ENCODE results near the gene LGALS4. TPM values are rescaled to one million over a fixed set of nuclear protein-coding genes. Genes with fewer than 3 reads are reported as not detected.
A peak's percentile ranks its signal among the peaks of the same experiment; 100 is the strongest.
"Not testable (repeated sequence)": the region's sequence is repeated elsewhere in the genome, so short reads cannot be mapped to it uniquely, and the experiment has no call there.

Gene LGALS4
- total RNA-seq, 2 experiments from 2014 or later: 1.0 to 1.1 TPM

DNA sequence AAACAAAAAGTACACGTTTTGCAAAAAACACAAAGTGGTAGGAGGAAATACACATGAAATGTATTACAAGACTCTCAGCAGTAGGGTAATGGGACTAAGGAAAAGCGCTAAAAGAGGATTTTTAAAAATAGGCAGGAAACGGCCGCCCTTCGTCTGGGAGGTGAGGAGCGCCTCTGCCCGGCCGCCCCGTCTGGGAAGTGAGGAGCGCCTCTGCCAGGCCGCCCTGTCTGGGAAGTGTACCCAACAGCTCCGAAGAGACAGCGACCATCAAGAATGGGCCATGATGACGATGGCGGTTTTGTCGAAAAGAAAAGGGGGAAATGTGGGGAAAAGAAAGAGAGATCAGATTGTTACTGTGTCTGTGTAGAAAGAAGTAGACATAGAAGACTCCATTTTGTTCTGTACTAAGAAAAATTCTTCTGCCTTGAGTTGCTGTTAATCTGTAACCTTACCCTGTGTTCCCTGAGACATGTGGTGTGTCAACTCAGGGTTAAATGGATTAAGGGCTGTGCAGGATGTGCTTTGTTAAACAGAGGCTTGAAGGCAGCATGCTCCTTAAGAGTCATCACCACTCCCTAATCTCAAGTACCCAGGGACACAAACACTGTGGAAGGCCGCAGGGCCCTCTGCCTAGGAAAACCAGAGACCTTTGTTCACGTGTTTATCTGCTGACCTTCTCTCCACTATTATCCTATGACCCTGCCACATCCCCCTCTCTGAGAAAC is 5.2 kb downstream of the LGALS4 start:
- intact Hi-C loops (cut with micrococcal nuclease; ENCODE audit: unreplicated experiment); H2AFZ ChIP-seq (ENCODE audit: low read length); DNase-seq (ENCODE audit: low spot score); BruUV-seq (replicated peaks); H3K36me3 ChIP-seq (ENCODE audit: insufficient read depth, low read length); H3K9me3 ChIP-seq (ENCODE audit: low read length); H3K27ac ChIP-seq (ENCODE audit: low read depth, low read length, poor library complexity, severe bottlenecking); CTCF ChIA-PET (ENCODE audit: unreplicated experiment); H3K4me1 ChIP-seq (ENCODE audit: insufficient read depth, low read length, poor library complexity, severe bottlenecking); H3K79me2 ChIP-seq (ENCODE audit: insufficient read depth, low read depth, low read length); H3K9me2 ChIP-seq (ENCODE audit: insufficient read depth, low read length); H3K4me3 ChIP-seq (ENCODE audit: low read depth, low read length, poor library complexity, severe bottlenecking); H3K4me2 ChIP-seq (ENCODE audit: low read length); H4K20me1 ChIP-seq (ENCODE audit: insufficient read depth, low read length): not testable (repeated sequence)
- POLR2A ChIA-PET: interaction anchor here (0.6 kb wide), 1 partner anchor 152 kb away, joined by 3 read pairs; no protein-coding TSS in a partner anchor

DNA sequence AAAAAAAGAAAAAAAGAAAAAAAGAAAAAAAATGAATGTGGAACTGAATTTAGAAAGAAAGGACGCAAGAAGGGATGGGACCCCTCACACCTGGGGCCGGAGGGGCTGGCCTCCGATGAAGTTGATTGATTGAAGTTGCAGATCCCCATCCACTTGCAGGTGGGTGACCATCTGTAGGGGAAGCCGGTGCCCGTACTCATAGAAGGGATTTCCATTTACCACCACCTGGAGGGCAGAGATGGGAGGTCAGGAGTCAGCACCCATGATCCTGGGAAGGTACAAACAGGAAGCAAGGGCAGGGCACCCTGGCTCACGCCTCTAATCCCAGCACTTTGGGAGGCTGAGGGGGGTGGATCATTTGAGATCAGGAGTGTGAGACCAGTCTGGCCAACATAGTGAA is 6.4 kb downstream of the LGALS4 start:
- TF ChIP-seq, protein P1, sequence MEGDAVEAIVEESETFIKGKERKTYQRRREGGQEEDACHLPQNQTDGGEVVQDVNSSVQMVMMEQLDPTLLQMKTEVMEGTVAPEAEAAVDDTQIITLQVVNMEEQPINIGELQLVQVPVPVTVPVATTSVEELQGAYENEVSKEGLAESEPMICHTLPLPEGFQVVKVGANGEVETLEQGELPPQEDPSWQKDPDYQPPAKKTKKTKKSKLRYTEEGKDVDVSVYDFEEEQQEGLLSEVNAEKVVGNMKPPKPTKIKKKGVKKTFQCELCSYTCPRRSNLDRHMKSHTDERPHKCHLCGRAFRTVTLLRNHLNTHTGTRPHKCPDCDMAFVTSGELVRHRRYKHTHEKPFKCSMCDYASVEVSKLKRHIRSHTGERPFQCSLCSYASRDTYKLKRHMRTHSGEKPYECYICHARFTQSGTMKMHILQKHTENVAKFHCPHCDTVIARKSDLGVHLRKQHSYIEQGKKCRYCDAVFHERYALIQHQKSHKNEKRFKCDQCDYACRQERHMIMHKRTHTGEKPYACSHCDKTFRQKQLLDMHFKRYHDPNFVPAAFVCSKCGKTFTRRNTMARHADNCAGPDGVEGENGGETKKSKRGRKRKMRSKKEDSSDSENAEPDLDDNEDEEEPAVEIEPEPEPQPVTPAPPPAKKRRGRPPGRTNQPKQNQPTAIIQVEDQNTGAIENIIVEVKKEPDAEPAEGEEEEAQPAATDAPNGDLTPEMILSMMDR (conservative IDR thresholded peaks at IDR 0.05; ENCODE audit: low read length): no peak
- TF ChIP-seq EZH2phosphoT487 (IDR thresholded peaks at IDR 0.05; ENCODE audit: borderline replicate concordance, low read depth, low read length): no peak
- intact Hi-C loops (cut with micrococcal nuclease; ENCODE audit: unreplicated experiment): no loop called here

DNA sequence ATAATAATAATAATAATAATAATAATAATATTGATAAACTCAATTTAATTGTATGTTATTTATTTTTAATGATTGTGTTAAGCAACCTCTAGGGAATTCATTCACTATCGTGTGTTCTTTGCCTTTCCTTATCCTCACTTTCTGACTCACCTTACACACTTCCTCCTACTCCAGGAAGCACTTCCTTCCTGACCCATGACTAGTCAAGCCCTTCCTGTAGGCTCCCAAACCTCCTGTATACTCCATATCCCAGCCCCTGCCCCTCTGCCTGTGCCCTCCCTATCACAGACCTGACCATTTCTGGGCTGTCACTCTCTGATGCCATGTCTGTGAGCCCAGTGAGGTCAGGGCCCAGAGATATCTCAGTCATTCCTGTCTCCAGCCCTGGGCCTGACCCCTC is 7.6 kb downstream of the LGALS4 start:
- DNase-seq (ENCODE audit: low spot score): no peak
- no peak overlapping the region; the same call in 1 of the 2 replicates for H3K4me2 ChIP-seq (ENCODE audit: low read length)
- no peak overlapping the region for H2AFZ ChIP-seq (ENCODE audit: low read length)
- peaks cover 3% of the 10 kb centered on the region for H3K4me1 ChIP-seq (ENCODE audit: insufficient read depth, low read length, poor library complexity, severe bottlenecking)
- BruUV-seq (replicated peaks): no TSS peak
- CTCF ChIA-PET (ENCODE audit: unreplicated experiment): no interaction called here
- no peak overlapping the region for H3K27ac ChIP-seq (ENCODE audit: low read depth, low read length, poor library complexity, severe bottlenecking)
- no peaks in the 10 kb centered on the region for H3K79me2 ChIP-seq (ENCODE audit: insufficient read depth, low read depth, low read length)
- TF ChIP-seq, protein P1 (conservative IDR thresholded peaks at IDR 0.05; ENCODE audit: low read length): no peak
- no peak for TF ChIP-seq EZH2phosphoT487 (IDR thresholded peaks at IDR 0.05; ENCODE audit: borderline replicate concordance, low read depth, low read length)
- POLR2A ChIA-PET: no interaction called here
- intact Hi-C loops (cut with micrococcal nuclease; ENCODE audit: unreplicated experiment): no loop called here
- no peak overlapping the region for H3K4me3 ChIP-seq (ENCODE audit: low read depth, low read length, poor library complexity, severe bottlenecking)
- H4K20me1 ChIP-seq (ENCODE audit: insufficient read depth, low read length): no peaks in the 10 kb centered on the region
- no peaks in the 10 kb centered on the region for H3K36me3 ChIP-seq (ENCODE audit: insufficient read depth, low read length)
- no peaks in the 10 kb centered on the region for H3K9me3 ChIP-seq (ENCODE audit: low read length)
- no peaks in the 10 kb centered on the region for H3K9me2 ChIP-seq (ENCODE audit: insufficient read depth, low read length)

More for the DNA sequence above, 6.4 kb downstream of the LGALS4 start:
- H3K4me3 ChIP-seq (ENCODE audit: low read depth, low read length, poor library complexity, severe bottlenecking): no peak overlapping the region
- no peaks in the 10 kb centered on the region for H3K9me3 ChIP-seq (ENCODE audit: low read length)
- H3K4me2 ChIP-seq (ENCODE audit: low read length): no peak overlapping the region
- H3K4me1 ChIP-seq (ENCODE audit: insufficient read depth, low read length, poor library complexity, severe bottlenecking): peaks cover 3% of the 10 kb centered on the region
- no peaks in the 10 kb centered on the region for H3K9me2 ChIP-seq (ENCODE audit: insufficient read depth, low read length)
- no peak overlapping the region for H2AFZ ChIP-seq (ENCODE audit: low read length)
- peak; percentile 6 for DNase-seq (ENCODE audit: low spot score)
- H3K79me2 ChIP-seq (ENCODE audit: insufficient read depth, low read depth, low read length): no peaks in the 10 kb centered on the region
- H4K20me1 ChIP-seq (ENCODE audit: insufficient read depth, low read length): no peaks in the 10 kb centered on the region
- BruUV-seq (replicated peaks): no TSS peak
- H3K27ac ChIP-seq (ENCODE audit: low read depth, low read length, poor library complexity, severe bottlenecking): no peak overlapping the region
- POLR2A ChIA-PET: no interaction called here
- CTCF ChIA-PET (ENCODE audit: unreplicated experiment): no interaction called here
- H3K36me3 ChIP-seq (ENCODE audit: insufficient read depth, low read length): no peaks in the 10 kb centered on the region
